SHP77 (cell line): Measurements from ENCODE around the gene PCDHGA6.

Experiments used
- DNase-seq, 2 experiments: peaks; one replicate each; lab custom pipeline; 2025; lab: John Stamatoyannopoulos, UW

The PCDHGA6 gene

GRCh38 chr5:141419074-141419880 lies 45.6 kb downstream of the PCDHGA6 start:
- DNase-seq, result no peak

- no peak for DNase-seq
These were observed 47.3 kb downstream of the PCDHGA6 start, which contains the start of gene PCDHGA11 for GRCh38 chr5:141420855-141421488. Gene PCDHGA11, plus strand, starts transcription at chr5:141421051. Its CDS starts 177 bp downstream, at chr5:141421228.

GRCh38 chr5:141421489-141421855 lies 47.8 kb downstream of the PCDHGA6 start:
- DNase-seq, result no peak

GRCh38 chr5:141422742-141423291 lies 49.1 kb downstream of the PCDHGA6 start:
- no peak for DNase-seq

- DNase-seq, result no peak
These were observed 54.2 kb downstream of the PCDHGA6 start for GRCh38 chr5:141427783-141428426.
